22Rv1 (cell line): ENCODE data around the gene CBX6.

Source experiments
- H3K27ac ChIP-seq: fragments of 450-650 bp; 2 replicates; pipeline ENCODE4 v1.5.1; 2017
- CTCF ChIP-seq: fragments of 450-650 bp; IDR thresholded peaks from 2 replicates; pipeline ENCODE4 v1.5.1; 2017; ENCODE audit warnings: mild to moderate bottlenecking
- ZFX ChIP-seq: fragments of 450-650 bp; IDR thresholded peaks from 2 replicates; pipeline ENCODE4 v1.6.1; 2017; ENCODE audit warnings: antibody characterized with exemption, borderline replicate concordance

CBX6 gene

DNA sequence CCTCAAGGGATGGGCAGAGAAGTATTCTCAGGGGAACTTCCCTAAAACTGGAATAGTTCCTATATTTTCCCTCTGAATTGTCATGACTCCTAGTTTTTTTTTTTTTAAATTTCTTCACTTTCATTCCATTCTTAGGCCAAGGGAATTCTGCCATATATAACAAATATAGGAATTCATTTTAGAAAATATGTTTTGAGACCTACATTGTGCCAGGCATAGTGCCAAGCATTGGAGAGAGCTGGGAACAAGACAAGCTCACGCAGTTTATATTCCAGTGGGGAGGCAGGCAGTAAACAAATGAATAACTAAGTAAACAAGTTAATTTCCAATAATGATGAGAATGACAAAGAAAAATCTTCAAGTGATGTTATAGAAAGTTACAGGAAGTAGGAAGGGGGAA, 25.6 kb downstream of the CBX6 start:
- TF ChIP-seq CTCF (no peak), ZFX (no peak)
- H3K27ac ChIP-seq: no peak overlapping the region

GRCh38 chr22:38845004-38845740, 26.8 kb downstream of the CBX6 start:
- H3K27ac ChIP-seq: no peak overlapping the region
- TF ChIP-seq ZFX (no peak), CTCF (no peak)

DNA sequence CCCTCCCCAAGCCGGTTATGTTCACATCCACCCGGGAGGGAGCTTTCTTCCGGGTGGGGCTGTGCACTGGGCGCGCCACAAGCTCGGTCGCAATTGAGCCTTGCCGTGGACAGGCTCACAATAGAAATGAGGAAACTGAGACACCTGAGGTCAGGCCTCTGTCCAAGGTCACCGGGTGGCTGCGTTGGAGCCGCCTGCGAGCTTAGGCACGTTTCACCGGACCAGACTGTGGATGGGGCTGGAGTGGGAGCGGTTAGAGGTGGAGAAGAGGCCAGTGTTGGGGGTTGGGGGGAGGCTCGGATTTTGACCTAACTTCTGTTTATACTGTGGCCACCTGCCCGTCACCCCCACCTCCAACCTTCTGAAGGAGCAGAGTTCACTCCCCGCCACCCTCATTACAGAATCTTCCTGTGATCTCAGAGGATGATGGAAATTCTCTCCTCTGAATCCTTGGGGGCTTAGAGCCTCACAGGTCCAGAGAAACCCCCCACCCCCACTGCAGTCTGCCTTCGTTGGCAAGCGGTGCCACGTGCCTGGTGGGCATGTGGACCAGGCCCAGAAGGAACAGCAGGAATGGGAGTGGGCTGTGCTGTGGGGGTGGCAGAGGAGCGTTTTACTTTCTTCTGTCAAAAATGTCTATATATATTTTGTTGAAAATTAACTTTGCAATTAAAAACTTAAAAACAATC, 27.6 kb downstream of the CBX6 start:
- no peak for TF ChIP-seq ZFX
- no peak for TF ChIP-seq CTCF
- peak overlapping the region; percentile 75 for H3K27ac ChIP-seq

GRCh38 chr22:38843657-38844314, 28.2 kb downstream of the CBX6 start, which contains the start of gene NPTXR:
NPTXR (minus strand) TSS chr22:38844028.
- H3K27ac ChIP-seq: peak within 1 kb of the TSS; percentile 75
- peak; percentile 42 for TF ChIP-seq CTCF
- TF ChIP-seq ZFX: no peak

DNA sequence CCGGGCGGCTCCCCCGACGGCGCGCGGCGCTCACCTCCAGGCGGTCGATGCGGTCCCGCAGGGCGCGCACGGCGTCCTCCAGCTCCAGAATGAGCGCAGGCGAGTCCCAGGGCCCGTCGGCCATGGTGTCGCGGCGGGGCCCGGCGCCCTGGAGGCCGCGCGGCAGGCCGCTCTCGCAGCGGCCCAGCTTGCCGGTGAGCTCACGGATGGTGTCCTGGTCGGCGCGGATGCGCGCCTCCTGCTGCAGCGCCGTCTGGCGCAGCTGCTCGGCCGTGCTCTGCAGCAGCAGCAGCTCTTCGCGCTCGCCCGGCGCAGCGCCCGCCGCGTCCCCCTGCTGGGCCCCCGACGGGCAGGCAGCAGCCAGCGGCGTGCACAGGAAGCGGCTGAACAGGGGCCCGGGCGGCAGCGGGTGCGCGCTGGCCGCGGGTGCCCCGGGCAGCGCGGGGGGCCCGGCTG, 28.8 kb downstream of the CBX6 start:
- TF ChIP-seq ZFX: no peak
- TF ChIP-seq CTCF: peak; percentile 55
- H3K27ac ChIP-seq: peak overlapping the region; percentile 75

GRCh38 chr22:38842512-38843200, 29.4 kb downstream of the CBX6 start:
- peak overlapping the region; percentile 75 for H3K27ac ChIP-seq
- TF ChIP-seq ZFX (no peak), CTCF (no peak)
